Measurements from ENCODE around the gene APBA2. TPM values are rescaled to one million over a fixed set of nuclear protein-coding genes. Genes with fewer than 3 reads are reported as not detected.
A peak's percentile ranks its signal among the peaks of the same experiment; 100 is the strongest.
"Not testable (repeated sequence)": the region's sequence is repeated elsewhere in the genome, so short reads cannot be mapped to it uniquely, and the experiment has no call there.

The APBA2 gene
- total RNA-seq, 2 experiments from 2014 or later, result 19.2 to 21.2 TPM

GRCh38 chr15:29014493-29014892, 128.7 kb downstream of the APBA2 start:
- Mint-ChIP-seq H3K4me3 (no peak overlapping the region), H3K4me1 (peaks cover 7% of the 10 kb centered on the region), H3K9me3 (no peaks in the 10 kb centered on the region), H3K27ac (no peak overlapping the region), H3K36me3 (ENCODE audit: low read depth) (no peaks in the 10 kb centered on the region), H3K27me3 (no peaks in the 10 kb centered on the region)
- ChIA-PET CTCF (interaction anchor here (1.4 kb wide), 1 partner anchor 88 kb away, joined by 6 read pairs; no protein-coding TSS in a partner anchor), POLR2A (no interaction called here)
- DNase-seq, result no peak

DNA sequence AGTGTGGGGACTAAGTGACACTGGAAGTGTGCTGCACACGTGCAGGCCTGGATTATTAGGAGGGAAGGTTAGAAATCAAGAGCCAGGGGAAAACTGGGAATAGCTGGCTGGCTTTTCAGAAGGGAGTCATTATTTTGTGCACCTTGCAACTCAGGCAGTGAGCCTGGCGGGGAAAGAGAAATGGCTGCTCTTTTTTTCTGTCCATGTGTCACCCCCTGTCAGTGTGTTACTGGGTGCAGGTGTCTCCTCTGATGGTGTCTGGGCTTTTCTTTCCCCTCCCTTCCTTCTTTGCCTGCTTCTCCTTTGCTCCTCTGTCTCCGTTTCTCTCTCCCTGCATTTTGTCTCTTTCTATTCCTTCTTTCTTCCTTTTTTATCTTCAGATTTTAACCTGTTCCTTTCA, 130.7 kb downstream of the APBA2 start:
- Mint-ChIP-seq H3K27ac (no peak overlapping the region), H3K4me1 (peaks cover 7% of the 10 kb centered on the region), H3K9me3 (no peaks in the 10 kb centered on the region), H3K36me3 (ENCODE audit: low read depth) (no peaks in the 10 kb centered on the region), H3K4me3 (no peak overlapping the region), H3K27me3 (no peaks in the 10 kb centered on the region)
- DNase-seq, result no peak
- ChIA-PET POLR2A (no interaction called here), CTCF (no interaction called here)

GRCh38 chr15:29018120-29018805, 132.5 kb downstream of the APBA2 start:
- H3K27ac Mint-ChIP-seq, result no peak overlapping the region
- no peak for DNase-seq
- no peak overlapping the region for H3K4me3 Mint-ChIP-seq
- POLR2A ChIA-PET, result no interaction called here
- H3K9me3 Mint-ChIP-seq, result no peaks in the 10 kb centered on the region
- H3K36me3 Mint-ChIP-seq (ENCODE audit: low read depth), result no peaks in the 10 kb centered on the region
- H3K27me3 Mint-ChIP-seq, result no peaks in the 10 kb centered on the region
- H3K4me1 Mint-ChIP-seq, result peaks cover 2% of the 10 kb centered on the region
- CTCF ChIA-PET, result no interaction called here

- POLR2A ChIA-PET, result no interaction called here
- Mint-ChIP-seq H3K27ac (no peak overlapping the region), H3K4me3 (no peak overlapping the region), H3K27me3 (no peaks in the 10 kb centered on the region), H3K9me3 (no peaks in the 10 kb centered on the region), H3K4me1 (peaks cover 2% of the 10 kb centered on the region), H3K36me3 (ENCODE audit: low read depth) (no peaks in the 10 kb centered on the region)
- CTCF ChIA-PET, result no interaction called here
- no peak for DNase-seq
These were observed 133.5 kb downstream of the APBA2 start for GRCh38 chr15:29018995-29019976.

DNA sequence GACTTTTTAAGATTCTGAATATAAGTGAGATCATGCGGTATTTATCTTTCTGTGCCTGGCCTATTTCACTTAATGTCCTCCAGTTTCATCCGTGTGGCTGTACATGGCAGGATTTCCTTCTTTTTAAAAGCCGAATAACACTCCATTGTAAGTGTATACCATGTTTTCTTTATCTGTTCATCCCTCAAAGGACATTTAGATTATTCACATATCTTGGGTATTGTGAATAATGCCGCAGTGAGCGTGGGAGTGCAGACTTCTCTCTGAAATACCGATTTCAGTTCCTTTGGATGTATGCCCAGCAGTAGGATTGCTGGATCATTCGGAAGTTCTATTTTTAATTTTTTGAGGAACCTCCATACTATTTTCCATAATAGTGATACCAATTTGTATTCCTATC, 136.1 kb downstream of the APBA2 start:
- CTCF ChIA-PET, result no interaction called here
- no peak overlapping the region for H3K4me3 Mint-ChIP-seq
- no peaks in the 10 kb centered on the region for H3K9me3 Mint-ChIP-seq
- DNase-seq, result no peak
- no peaks in the 10 kb centered on the region for H3K4me1 Mint-ChIP-seq
- POLR2A ChIA-PET, result no interaction called here
- no peaks in the 10 kb centered on the region for H3K36me3 Mint-ChIP-seq (ENCODE audit: low read depth)
- no peak overlapping the region for H3K27ac Mint-ChIP-seq
- no peaks in the 10 kb centered on the region for H3K27me3 Mint-ChIP-seq

DNA sequence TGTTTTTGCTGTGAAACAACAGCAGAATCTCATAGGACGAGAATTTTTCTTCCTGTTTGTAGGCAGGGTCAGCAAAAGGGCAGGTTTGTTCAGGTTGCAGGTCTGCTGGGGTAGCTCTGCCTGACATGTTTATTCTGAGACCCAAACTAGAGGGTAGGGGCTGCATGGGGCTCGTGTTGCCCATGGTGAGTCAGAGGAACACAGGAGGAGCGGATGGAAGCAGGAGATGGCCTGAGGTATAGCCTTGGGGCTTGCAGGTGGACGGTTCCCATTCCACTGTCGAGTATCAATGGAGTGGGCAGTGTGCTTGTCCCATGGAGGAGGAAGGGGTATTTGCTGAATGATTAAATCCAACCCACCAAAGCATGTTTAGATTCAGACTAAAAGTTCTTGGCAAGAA, 138.9 kb downstream of the APBA2 start:
- ChIA-PET CTCF (no interaction called here), POLR2A (no interaction called here)
- H3K27me3 Mint-ChIP-seq, result no peaks in the 10 kb centered on the region
- DNase-seq, result no peak
- H3K36me3 Mint-ChIP-seq (ENCODE audit: low read depth), result peaks cover 6% of the 10 kb centered on the region
- H3K4me1 Mint-ChIP-seq, result no peaks in the 10 kb centered on the region
- H3K27ac Mint-ChIP-seq, result no peak overlapping the region
- H3K4me3 Mint-ChIP-seq, result no peak overlapping the region
- no peaks in the 10 kb centered on the region for H3K9me3 Mint-ChIP-seq

DNA sequence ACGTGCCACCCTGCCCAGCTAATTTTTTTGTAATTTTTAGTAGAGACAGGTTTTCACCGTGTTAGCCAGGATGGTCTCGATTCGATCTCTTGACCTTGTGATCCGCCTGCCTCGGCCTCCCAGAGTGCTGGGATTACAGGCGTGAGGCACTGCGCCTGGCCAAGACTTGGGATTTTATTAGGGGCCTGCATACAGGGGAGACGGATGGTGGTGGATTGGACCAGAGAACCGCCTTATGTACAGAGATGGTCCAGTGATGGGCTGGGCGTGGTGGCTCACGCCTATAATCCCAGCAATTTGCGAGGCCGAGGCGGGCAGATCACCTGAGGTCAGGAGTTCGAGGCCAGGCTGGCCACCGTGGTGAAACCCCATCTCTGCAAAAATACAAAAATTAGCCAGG, 139.6 kb downstream of the APBA2 start:
- CTCF ChIA-PET; H3K4me1 Mint-ChIP-seq; H3K27ac Mint-ChIP-seq; H3K4me3 Mint-ChIP-seq; H3K36me3 Mint-ChIP-seq (ENCODE audit: low read depth); H3K9me3 Mint-ChIP-seq; POLR2A ChIA-PET; DNase-seq; H3K27me3 Mint-ChIP-seq: not testable (repeated sequence)

DNA sequence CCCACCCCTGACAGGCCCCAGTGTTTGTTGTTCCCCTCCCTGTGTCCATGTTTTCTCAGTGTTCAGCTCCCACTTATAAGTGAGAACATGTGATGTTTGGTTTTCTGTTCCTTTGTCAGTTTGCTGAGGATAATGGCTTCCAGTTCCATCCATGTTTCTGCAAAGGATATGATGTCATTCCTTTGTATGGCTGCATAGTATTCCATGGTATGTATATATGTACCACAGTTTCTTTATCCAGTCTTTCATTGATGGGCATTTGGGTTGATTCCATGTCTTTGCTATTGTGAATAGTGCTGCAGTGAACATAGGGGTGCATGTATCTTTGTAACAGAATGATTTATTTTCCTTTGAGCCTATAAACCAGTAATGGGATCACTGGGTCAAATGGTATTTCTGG, 142.4 kb downstream of the APBA2 start:
- peaks cover 19% of the 10 kb centered on the region for H3K4me1 Mint-ChIP-seq
- CTCF ChIA-PET, DNase-seq, H3K4me3 Mint-ChIP-seq, H3K27ac Mint-ChIP-seq, POLR2A ChIA-PET, H3K9me3 Mint-ChIP-seq, H3K27me3 Mint-ChIP-seq: not testable (repeated sequence)
- peaks cover 14% of the 10 kb centered on the region for H3K36me3 Mint-ChIP-seq (ENCODE audit: low read depth)

DNA sequence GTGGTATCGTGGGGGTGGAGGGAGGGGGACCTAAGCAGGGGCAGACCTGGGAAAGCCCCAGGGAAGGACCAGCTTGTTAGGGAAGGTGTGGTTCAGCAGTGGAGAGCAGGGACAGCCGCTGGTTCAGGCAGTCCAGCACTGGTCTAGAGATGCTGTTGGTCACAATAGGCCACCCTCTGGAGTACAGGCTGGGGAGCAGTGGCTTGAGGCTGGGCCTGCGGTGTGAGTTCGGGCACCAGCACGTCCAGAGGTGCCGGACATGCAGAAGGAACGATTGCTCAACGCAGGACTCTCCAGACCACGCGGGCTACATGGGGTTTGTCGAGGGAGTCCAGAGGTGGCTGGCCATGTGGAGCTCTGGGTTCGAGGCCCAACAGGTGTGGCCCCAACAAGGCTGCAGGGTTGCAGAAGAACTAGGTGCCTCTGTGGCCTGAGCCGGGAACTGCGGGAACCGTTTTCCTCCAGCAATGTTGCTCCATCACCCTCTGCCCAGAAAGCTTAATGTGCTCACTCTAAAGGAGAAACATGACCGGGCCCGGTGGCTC, 143.9 kb downstream of the APBA2 start:
- Mint-ChIP-seq H3K4me1 (peaks cover 22% of the 10 kb centered on the region), H3K27me3 (no peaks in the 10 kb centered on the region), H3K27ac (no peak overlapping the region), H3K36me3 (ENCODE audit: low read depth) (peaks cover 14% of the 10 kb centered on the region), H3K4me3 (no peak overlapping the region), H3K9me3 (peaks cover 6% of the 10 kb centered on the region)
- ChIA-PET CTCF (no interaction called here), POLR2A (no interaction called here)
- DNase-seq, result no peak

DNA sequence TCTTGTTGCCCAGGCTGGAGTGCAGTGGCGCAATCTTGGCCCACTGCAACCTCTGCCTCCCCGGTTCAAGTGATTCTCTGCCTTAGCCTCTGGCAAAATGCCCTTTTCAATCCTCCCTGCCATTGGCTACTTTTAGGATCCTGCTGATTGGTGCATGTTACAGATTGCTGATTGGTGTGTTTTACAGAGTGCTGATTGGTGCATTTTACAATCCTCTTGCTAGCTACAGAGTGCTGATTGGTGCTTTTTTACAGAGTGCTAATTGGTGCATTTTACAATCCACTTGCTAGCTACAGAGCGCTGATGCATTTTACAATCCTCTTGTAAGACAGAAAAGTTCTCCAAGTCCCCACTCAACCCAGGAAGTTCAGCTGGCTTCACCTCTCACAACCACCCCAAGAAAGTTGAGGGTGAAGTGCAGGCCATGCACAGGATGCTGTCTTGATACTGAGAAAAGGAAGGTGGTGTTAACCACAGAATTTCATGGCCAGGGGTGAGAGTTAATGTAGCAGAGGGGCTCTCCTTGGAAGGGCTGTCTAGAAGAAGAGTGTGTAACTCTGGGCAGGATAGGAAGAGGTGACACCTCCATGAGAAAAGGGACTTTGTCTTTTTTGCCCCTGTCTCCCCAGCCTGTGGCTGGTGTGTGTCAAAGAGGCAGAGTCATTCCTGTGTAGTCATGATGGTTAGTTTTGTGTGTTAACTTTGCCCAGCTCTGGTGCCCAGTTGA, 145.9 kb downstream of the APBA2 start:
- H3K4me3 Mint-ChIP-seq, result peak overlapping the region; percentile 1
- DNase-seq, result peak; percentile 24
- POLR2A ChIA-PET, result no interaction called here
- H3K36me3 Mint-ChIP-seq (ENCODE audit: low read depth), result peaks cover 14% of the 10 kb centered on the region
- peaks cover 22% of the 10 kb centered on the region for H3K4me1 Mint-ChIP-seq
- H3K9me3 Mint-ChIP-seq, result peaks cover 6% of the 10 kb centered on the region
- H3K27me3 Mint-ChIP-seq, result no peaks in the 10 kb centered on the region
- H3K27ac Mint-ChIP-seq, result peak overlapping the region; percentile 62
- CTCF ChIA-PET, result interaction anchor here (0.9 kb wide), 1 partner anchor 58 kb away, joined by 3 read pairs; no protein-coding TSS in a partner anchor

DNA sequence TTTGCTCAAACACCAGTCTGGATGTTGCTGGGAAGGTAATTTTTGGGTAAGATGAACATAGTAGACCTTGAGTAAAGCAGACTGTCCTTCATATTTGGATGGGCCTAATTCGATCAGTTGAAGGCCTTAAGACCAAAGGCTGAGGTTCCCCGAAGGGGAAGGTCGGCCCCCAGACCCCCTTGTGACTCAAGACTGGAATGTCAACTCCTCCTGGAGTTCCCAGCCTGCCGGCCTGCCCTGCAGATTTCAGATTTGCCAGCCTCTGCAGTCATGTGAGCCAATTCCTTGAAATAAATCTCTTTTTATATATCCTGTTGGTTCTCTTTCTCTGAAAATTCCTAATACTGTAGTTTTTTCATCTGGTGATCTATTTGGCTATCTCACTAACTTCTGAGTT, 146.5 kb downstream of the APBA2 start:
- no peak overlapping the region for H3K4me3 Mint-ChIP-seq
- CTCF ChIA-PET, result interaction anchor here (0.9 kb wide), 1 partner anchor 58 kb away, joined by 3 read pairs; no protein-coding TSS in a partner anchor
- H3K27ac Mint-ChIP-seq, result peak overlapping the region; percentile 33

DNA sequence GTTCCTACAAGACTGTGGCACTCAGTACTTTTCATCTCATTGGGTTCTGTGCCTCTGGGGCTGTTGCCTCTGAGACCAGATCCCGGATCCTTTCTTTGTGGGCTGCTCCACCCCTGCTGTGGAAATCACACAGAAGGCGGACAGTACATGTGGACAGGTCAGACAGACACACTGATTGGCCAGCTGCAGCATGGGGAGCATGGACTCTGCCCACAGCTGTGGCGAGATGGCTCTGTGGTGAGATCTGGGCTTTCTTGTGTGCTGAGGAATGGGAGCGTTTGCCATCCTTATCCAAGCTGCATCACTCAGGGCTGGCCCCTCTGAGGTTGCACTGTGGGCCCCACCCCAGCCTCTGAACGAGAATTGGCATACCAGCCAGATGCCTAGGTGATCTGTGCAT, 147.0 kb downstream of the APBA2 start:
- H3K9me3 Mint-ChIP-seq, result peaks cover 6% of the 10 kb centered on the region
- ChIA-PET CTCF (no interaction called here), POLR2A (no interaction called here)
- peak overlapping the region; percentile 33 for H3K27ac Mint-ChIP-seq
- peaks cover 22% of the 10 kb centered on the region for H3K4me1 Mint-ChIP-seq
- H3K36me3 Mint-ChIP-seq (ENCODE audit: low read depth), result peaks cover 14% of the 10 kb centered on the region
- H3K4me3 Mint-ChIP-seq, result no peak overlapping the region
- no peak for DNase-seq
- H3K27me3 Mint-ChIP-seq, result no peaks in the 10 kb centered on the region

More for the DNA sequence above, 146.5 kb downstream of the APBA2 start:
- peaks cover 6% of the 10 kb centered on the region for H3K9me3 Mint-ChIP-seq
- H3K36me3 Mint-ChIP-seq (ENCODE audit: low read depth), result peaks cover 14% of the 10 kb centered on the region
- H3K27me3 Mint-ChIP-seq, result no peaks in the 10 kb centered on the region
- H3K4me1 Mint-ChIP-seq, result peaks cover 22% of the 10 kb centered on the region
- POLR2A ChIA-PET, result no interaction called here
- DNase-seq, result no peak

- ChIA-PET CTCF (interaction anchor here (0.7 kb wide), 1 partner anchor 47 kb away, joined by 7 read pairs; no protein-coding TSS in a partner anchor), POLR2A (no interaction called here)
- Mint-ChIP-seq H3K36me3 (ENCODE audit: low read depth) (peaks cover 8% of the 10 kb centered on the region), H3K27me3 (no peaks in the 10 kb centered on the region), H3K27ac (no peak overlapping the region), H3K4me3 (no peak overlapping the region), H3K9me3 (peaks cover 6% of the 10 kb centered on the region), H3K4me1 (peaks cover 32% of the 10 kb centered on the region)
- DNase-seq, result no peak
These were observed 148.4 kb downstream of the APBA2 start for GRCh38 chr15:29034151-29034550.
